Calu3 (cell line): ENCODE results near the gene HELLS. TPM values are rescaled to one million over a fixed set of nuclear protein-coding genes. Genes with fewer than 3 reads are reported as not detected.

ENCODE experiments used
- BruUV-seq: library from RNA; stranded (reverse); fragments of 400-500 nt; replicated peaks from 2 replicates; lab custom pipeline; 2021; lab: Mats Ljungman, UMichigan
- CTCF ChIA-PET: fragments of 300-600 bp; sonication (Branson Sonifier 250); formaldehyde crosslinking; loops from one replicate; lab custom pipeline; 2022; ENCODE audit warnings: antibody characterized with exemption; lab: Charles Lee
- DNase-seq: peaks from one replicate; pipeline ENCODE4 v3.0.0; 2022
- H3K27ac Mint-ChIP-seq: one replicate; pipeline ENCODE4 v1.8.0; 2022; ENCODE audit warnings: mixed read lengths; ENCODE audit not compliant: unreplicated experiment
- H3K27me3 Mint-ChIP-seq: one replicate; pipeline ENCODE4 v1.8.0; 2022; ENCODE audit warnings: mixed read lengths; ENCODE audit not compliant: unreplicated experiment
- H3K36me3 Mint-ChIP-seq: one replicate; pipeline ENCODE4 v1.8.0; 2022; ENCODE audit warnings: mild to moderate bottlenecking, moderate library complexity, mixed read lengths; ENCODE audit not compliant: insufficient read depth, unreplicated experiment
- H3K4me1 Mint-ChIP-seq: one replicate; pipeline ENCODE4 v1.8.0; 2022; ENCODE audit warnings: mild to moderate bottlenecking, low read depth, mixed read lengths; ENCODE audit not compliant: unreplicated experiment
- H3K4me3 Mint-ChIP-seq: one replicate; pipeline ENCODE4 v1.8.0; 2022; ENCODE audit warnings: mild to moderate bottlenecking, low read depth, moderate library complexity, mixed read lengths; ENCODE audit not compliant: unreplicated experiment
- H3K9me3 Mint-ChIP-seq: one replicate; pipeline ENCODE4 v1.8.0; 2022; ENCODE audit warnings: low read depth, mixed read lengths; ENCODE audit not compliant: unreplicated experiment
- intact Hi-C: fragments of 100-400 bp; cut with micrococcal nuclease; formaldehyde crosslinking; loops from one replicate; pipeline ENCODE4 v1.10.0; 2022; ENCODE audit not compliant: unreplicated experiment
- total RNA-seq: library from RNA; stranded (reverse); gene quantifications from 2 replicates; pipeline ENCODE4 v1.2.3, GENCODE V29; 2022
- TF ChIP-seq, protein P1 (sequence below): fragments of 200-600 bp; IDR thresholded peaks from one replicate; pipeline ENCODE4 v1.8.0; 2022; ENCODE audit warnings: antibody characterized with exemption; ENCODE audit not compliant: unreplicated experiment

HELLS gene
- total RNA-seq, 1 experiment from 2014 or later = 63.3 TPM

DNA sequence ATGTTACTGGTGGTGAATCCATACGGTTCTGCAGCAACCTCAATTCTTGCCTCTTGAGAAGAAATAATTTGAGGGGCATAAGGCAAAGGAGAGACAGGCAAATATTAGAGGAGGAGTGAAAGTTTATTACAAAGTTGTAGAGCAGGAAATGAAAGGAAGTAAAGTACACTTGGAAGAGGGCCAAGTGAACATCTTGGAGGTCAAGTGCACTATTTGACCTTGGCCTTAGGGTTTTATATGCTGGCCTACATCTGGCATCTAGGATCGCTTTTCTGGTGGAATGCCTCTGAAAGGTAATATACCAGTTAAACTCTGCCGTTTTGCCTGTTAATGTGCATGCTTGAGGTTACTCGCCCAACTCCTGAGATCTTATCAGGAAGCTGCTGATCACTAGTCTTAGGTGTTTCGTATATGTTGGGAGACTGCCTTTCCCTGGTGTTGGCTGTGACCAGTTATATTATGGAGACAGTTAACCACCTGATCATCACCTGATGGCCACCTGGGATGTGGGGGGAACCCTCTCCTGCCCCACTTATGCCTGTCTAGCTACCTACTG is 71.9 kb downstream of the HELLS start:
- no peaks in the 10 kb centered on the region for H3K27me3 Mint-ChIP-seq
- intact Hi-C loops = no loop called here
- no TSS peak for BruUV-seq
- H3K9me3 Mint-ChIP-seq = no peaks in the 10 kb centered on the region
- TF ChIP-seq, protein P1, sequence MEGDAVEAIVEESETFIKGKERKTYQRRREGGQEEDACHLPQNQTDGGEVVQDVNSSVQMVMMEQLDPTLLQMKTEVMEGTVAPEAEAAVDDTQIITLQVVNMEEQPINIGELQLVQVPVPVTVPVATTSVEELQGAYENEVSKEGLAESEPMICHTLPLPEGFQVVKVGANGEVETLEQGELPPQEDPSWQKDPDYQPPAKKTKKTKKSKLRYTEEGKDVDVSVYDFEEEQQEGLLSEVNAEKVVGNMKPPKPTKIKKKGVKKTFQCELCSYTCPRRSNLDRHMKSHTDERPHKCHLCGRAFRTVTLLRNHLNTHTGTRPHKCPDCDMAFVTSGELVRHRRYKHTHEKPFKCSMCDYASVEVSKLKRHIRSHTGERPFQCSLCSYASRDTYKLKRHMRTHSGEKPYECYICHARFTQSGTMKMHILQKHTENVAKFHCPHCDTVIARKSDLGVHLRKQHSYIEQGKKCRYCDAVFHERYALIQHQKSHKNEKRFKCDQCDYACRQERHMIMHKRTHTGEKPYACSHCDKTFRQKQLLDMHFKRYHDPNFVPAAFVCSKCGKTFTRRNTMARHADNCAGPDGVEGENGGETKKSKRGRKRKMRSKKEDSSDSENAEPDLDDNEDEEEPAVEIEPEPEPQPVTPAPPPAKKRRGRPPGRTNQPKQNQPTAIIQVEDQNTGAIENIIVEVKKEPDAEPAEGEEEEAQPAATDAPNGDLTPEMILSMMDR = no peak
- no peak overlapping the region for H3K4me3 Mint-ChIP-seq
- no peak overlapping the region for H3K27ac Mint-ChIP-seq
- DNase-seq = no peak
- peaks cover 9% of the 10 kb centered on the region for H3K4me1 Mint-ChIP-seq
- H3K36me3 Mint-ChIP-seq = no peaks in the 10 kb centered on the region
- CTCF ChIA-PET = no interaction called here

DNA sequence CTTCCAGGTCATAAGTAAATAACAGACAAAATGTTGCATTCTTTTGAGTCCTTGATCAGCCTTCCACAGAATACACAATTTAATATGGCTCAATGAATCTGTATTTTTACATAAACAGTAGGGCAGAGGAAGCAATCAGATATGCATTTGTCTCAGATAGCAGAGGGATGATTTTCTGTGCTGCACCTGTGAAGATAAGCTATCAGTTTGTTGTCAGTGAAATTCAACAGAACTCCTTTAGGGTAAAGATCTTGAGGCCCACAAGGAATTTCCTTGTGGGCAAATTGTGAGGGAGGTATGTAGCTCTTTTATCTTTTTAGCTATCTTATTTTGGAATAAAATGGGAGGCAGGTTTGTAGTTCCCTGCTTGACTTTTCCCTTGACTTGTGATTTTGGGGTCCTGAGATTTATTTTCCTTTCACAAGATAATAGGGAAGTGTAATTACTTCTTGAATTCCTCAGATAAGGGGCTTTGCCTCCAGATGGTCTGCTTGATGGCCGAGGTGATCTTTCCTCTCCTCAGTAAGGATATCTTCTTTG is 77.1 kb downstream of the HELLS start:
- BruUV-seq = no TSS peak

DNA sequence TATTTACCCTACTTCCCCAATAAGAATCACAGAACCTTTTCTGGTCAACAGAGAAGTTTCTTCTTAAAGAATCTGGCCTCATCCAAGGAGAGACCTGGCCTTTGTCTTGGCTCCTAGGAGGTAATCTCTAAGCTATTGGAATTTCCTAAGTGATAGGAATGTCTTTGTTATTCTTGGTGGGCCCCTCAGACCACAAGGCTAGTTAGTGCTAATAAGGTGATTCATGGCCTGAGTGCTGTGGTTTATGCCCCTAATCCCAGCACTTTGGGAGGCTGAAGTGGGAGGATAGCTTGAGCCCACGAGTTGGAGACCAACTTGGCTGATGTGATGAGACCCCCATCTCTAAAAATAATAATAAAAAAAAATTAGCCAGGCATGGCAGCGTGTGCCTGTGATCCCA is 78.0 kb downstream of the HELLS start:
- Mint-ChIP-seq H3K36me3 (no peaks in the 10 kb centered on the region), H3K27me3 (no peaks in the 10 kb centered on the region), H3K4me1 (no peaks in the 10 kb centered on the region), H3K4me3 (no peak overlapping the region), H3K9me3 (no peaks in the 10 kb centered on the region), H3K27ac (no peak overlapping the region)
- no peak for DNase-seq
- CTCF ChIA-PET = no interaction called here
- intact Hi-C loops = no loop called here
- TF ChIP-seq, protein P1 = no peak
- BruUV-seq = no TSS peak

More for the DNA sequence above, 77.1 kb downstream of the HELLS start:
- intact Hi-C loops = no loop called here
- no peak for DNase-seq
- Mint-ChIP-seq H3K9me3 (no peaks in the 10 kb centered on the region), H3K4me3 (no peak overlapping the region), H3K36me3 (no peaks in the 10 kb centered on the region), H3K27ac (no peak overlapping the region), H3K4me1 (no peaks in the 10 kb centered on the region), H3K27me3 (no peaks in the 10 kb centered on the region)
- CTCF ChIA-PET = no interaction called here
- TF ChIP-seq, protein P1 = no peak

DNA sequence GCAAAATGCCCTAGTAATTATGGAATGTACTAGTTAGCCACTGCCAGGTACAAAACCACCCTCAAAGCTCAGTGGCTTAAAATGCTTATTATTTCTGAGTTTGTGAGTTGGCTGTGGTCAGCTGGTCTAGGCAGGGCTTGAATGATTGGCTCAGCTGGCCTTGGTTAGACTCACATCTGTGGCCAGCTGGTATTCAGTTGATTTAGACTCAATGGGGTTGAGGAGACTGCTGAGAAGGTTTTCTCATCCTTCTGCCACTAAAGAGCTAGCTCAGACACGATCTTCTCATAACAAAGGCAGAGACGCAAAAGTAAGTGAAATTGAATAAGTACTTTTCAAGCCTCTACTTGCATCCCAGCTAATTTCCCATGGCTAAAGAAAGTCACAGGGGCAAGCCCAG is 80.9 kb downstream of the HELLS start:
- BruUV-seq = no TSS peak
- TF ChIP-seq, protein P1 = no peak
- H3K36me3 Mint-ChIP-seq = no peaks in the 10 kb centered on the region
- no peak for DNase-seq
- H3K9me3 Mint-ChIP-seq = no peaks in the 10 kb centered on the region
- intact Hi-C loops = loop anchor here (5.0 kb wide), 1 partner anchor 621 kb away; no protein-coding TSS in a partner anchor
- no peaks in the 10 kb centered on the region for H3K4me1 Mint-ChIP-seq
- CTCF ChIA-PET = no interaction called here
- no peaks in the 10 kb centered on the region for H3K27me3 Mint-ChIP-seq
- H3K27ac Mint-ChIP-seq = no peak overlapping the region
- no peak overlapping the region for H3K4me3 Mint-ChIP-seq
